Body of pancreas (tissue), 4 donors: ENCODE measurements around the gene RIIAD1. TPM values are rescaled to one million over a fixed set of nuclear protein-coding genes. Genes with fewer than 3 reads are reported as not detected.

Source experiments
- ATAC-seq: fragments of 150-250 bp; one replicate; pipeline ENCODE4 v1.9.1; 2016
- DNase-seq, 4 donors: peaks; one replicate each; pipeline ENCODE4 v3.0.0-alpha.2; 2019
- H3K27ac ChIP-seq, 4 donors: fragments of 200-600 bp; sonication (generic); 1 replicate in 3 of 4; 2 replicates in 1 of 4; pipeline versions ENCODE4 v1.5.1 to v1.6.1; 2016 to 2019; ENCODE audit warnings: mild to moderate bottlenecking in 1 of 4, mixed read lengths in 1 of 4, moderate library complexity in 1 of 4
- H3K27me3 ChIP-seq, 2 donors: fragments of 200-600 bp; sonication (generic); one replicate each; pipeline ENCODE4 v1.6.0; 2016; ENCODE audit warnings: mild to moderate bottlenecking in 1 of 2
- H3K36me3 ChIP-seq, 2 donors: fragments of 200-600 bp; sonication (generic); replicated peaks in 1 of 2; 2 replicates each; pipeline ENCODE4 v1.5.1; 2016; ENCODE audit warnings: low read depth in 2 of 2; ENCODE audit not compliant: insufficient read depth in 1 of 2
- H3K4me1 ChIP-seq: fragments of 200-600 bp; sonication (generic); one replicate; pipeline ENCODE4 v1.6.0; 2016
- H3K4me3 ChIP-seq, 2 donors: fragments of 200-600 bp; sonication (generic); 1 replicate in 1 of 2; 2 replicates in 1 of 2; pipeline ENCODE4 v1.5.1; 2016 to 2019
- H3K9me3 ChIP-seq, 3 donors: fragments of 200-600 bp; sonication (generic); 1 replicate in 2 of 3; 2 replicates in 1 of 3; pipeline ENCODE4 v1.5.1; 2016
- POLR2A ChIP-seq, 3 donors: fragments of 450-650 bp; IDR thresholded peaks; one replicate each; pipeline ENCODE4 v1.6.1; 2016; ENCODE audit warnings: antibody characterized with exemption in 3 of 3, mild to moderate bottlenecking in 2 of 3
- WGBS, 2 donors: methylation state at CpG; one replicate each; pipeline ENCODE4 v1.1.5; 2017; 5-methylcytosine and 5-hydroxymethylcytosine counted together
- intact Hi-C: fragments of 100-400 bp; cut with DNase I; formaldehyde crosslinking; loops from one replicate; pipeline ENCODE4 v1.15.1; 2023
- total RNA-seq, 2 donors: library from RNA; depleted of rRNA; stranded (reverse); fragments of >200 nt; gene quantifications; one replicate each; pipeline ENCODE4 v1.1.0, GENCODE V29; 2016
- TF ChIP-seq, protein P1 (sequence below), 7 experiments: fragments of 450-650 bp in 4 of 7; fragments of 200-600 bp in 3 of 7; sonication (generic) in 3 of 7; IDR thresholded peaks; one replicate each; pipeline ENCODE4 v1.5.1; 2016 to 2019; ENCODE audit warnings: antibody characterized with exemption in 7 of 7

The RIIAD1 gene
- total RNA-seq, 2 donors from 2014 or later, result not detected

DNA sequence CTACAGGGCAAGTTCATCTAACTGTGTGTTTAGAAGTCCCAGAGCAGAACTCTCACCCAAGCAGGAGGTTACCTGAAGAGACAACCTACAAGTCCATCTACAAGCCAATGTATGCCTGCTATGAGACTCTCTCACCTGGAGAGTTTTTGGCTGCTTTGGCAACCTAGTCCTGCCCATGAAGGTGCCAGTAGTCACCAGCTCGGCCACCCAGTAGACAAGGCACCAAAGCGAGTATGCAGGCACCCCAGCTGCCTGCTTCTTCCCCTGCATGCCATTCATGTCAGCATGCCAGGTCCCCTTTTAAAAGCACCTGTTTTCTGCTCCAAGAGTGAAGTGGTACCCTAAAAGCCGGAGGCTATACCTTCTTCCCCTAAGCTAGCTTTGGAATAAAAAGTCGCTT, 20.2 kb downstream of the RIIAD1 start:
- DNase-seq, result no peak
- H3K9me3 ChIP-seq, result no peaks in the 10 kb centered on the region
- H3K27me3 ChIP-seq, result no peaks in the 10 kb centered on the region
- TF ChIP-seq POLR2A (IDR thresholded peaks at IDR 0.05), result no peak
- TF ChIP-seq, protein P1, sequence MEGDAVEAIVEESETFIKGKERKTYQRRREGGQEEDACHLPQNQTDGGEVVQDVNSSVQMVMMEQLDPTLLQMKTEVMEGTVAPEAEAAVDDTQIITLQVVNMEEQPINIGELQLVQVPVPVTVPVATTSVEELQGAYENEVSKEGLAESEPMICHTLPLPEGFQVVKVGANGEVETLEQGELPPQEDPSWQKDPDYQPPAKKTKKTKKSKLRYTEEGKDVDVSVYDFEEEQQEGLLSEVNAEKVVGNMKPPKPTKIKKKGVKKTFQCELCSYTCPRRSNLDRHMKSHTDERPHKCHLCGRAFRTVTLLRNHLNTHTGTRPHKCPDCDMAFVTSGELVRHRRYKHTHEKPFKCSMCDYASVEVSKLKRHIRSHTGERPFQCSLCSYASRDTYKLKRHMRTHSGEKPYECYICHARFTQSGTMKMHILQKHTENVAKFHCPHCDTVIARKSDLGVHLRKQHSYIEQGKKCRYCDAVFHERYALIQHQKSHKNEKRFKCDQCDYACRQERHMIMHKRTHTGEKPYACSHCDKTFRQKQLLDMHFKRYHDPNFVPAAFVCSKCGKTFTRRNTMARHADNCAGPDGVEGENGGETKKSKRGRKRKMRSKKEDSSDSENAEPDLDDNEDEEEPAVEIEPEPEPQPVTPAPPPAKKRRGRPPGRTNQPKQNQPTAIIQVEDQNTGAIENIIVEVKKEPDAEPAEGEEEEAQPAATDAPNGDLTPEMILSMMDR (IDR thresholded peaks at IDR 0.05), result no peak
- H3K36me3 ChIP-seq, result no peaks in the 10 kb centered on the region
- H3K27ac ChIP-seq, result no peak overlapping the region
- no peak overlapping the region for H3K4me3 ChIP-seq
- no peak for ATAC-seq
- intact Hi-C loops, result no loop called here
- H3K4me1 ChIP-seq, result peaks cover 9% of the 10 kb centered on the region
- WGBS, 2 donors, result 78 to 82% methylated on average over 3 to 4 of the region's 4 CpGs

DNA sequence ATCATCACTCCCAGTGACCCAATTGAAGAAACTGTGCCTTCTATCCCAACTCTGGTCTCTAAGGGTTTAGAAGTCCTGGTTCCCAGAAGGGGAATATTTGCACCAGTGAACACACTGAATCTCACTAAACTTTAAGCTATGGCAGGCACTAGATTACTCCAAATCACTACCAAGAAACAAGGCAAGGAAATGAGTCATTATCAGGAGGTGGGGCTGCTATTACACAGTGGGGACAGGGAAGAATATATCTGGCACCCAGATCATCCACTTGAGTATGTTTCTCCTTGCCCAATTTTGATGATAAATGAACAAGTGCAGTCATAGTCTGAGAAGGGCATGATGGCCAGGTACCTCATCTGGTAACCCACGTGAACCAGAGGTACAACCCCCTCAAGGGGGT, 35.0 kb downstream of the RIIAD1 start:
- H3K9me3 ChIP-seq, result no peaks in the 10 kb centered on the region
- H3K36me3 ChIP-seq, result peaks cover 0 to 8% of the 10 kb centered on the region in 2 donors
- WGBS, 2 donors, result 55 to 67% methylated on average over 1 of the region's 1 CpG
- DNase-seq (no peak), ATAC-seq (no peak)
- TF ChIP-seq POLR2A (IDR thresholded peaks at IDR 0.05), result no peak
- TF ChIP-seq, protein P1 (IDR thresholded peaks at IDR 0.05), result no peak
- intact Hi-C loops, result no loop called here
- H3K27ac ChIP-seq, result no peak overlapping the region
- no peaks in the 10 kb centered on the region for H3K4me1 ChIP-seq
- no peak overlapping the region for H3K4me3 ChIP-seq
- no peaks in the 10 kb centered on the region for H3K27me3 ChIP-seq

DNA sequence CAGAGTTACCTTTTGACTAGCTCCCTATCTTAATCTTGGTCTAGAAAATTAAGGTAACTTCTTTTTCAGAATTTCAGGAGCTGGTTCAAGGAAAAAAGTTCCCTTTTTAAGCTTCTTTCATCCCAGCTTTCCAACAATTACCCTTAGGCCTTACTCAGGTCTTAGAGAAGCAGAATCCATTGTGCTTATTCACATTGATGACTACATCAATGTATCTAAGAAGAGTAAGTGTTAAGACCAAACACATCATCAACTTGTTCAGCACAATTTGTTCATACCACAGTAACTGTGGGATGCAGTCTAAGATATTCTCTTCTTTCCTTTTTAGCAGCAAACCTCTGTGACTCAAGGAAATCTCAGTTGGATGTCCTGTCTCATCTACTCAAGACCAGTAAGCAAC, 37.9 kb downstream of the RIIAD1 start:
- Histone ChIP-seq H3K4me1 (peaks cover 10% of the 10 kb centered on the region), H3K27ac (no peak overlapping the region), H3K4me3 (no peak overlapping the region), H3K9me3 (no peaks in the 10 kb centered on the region), H3K27me3 (no peaks in the 10 kb centered on the region), H3K36me3 (peaks cover 0 to 8% of the 10 kb centered on the region in 2 donors)
- intact Hi-C loops, result no loop called here
- ATAC-seq (no peak), DNase-seq (no peak)
- TF ChIP-seq, protein P1 (IDR thresholded peaks at IDR 0.05), result no peak
- no peak for TF ChIP-seq POLR2A (IDR thresholded peaks at IDR 0.05)

DNA sequence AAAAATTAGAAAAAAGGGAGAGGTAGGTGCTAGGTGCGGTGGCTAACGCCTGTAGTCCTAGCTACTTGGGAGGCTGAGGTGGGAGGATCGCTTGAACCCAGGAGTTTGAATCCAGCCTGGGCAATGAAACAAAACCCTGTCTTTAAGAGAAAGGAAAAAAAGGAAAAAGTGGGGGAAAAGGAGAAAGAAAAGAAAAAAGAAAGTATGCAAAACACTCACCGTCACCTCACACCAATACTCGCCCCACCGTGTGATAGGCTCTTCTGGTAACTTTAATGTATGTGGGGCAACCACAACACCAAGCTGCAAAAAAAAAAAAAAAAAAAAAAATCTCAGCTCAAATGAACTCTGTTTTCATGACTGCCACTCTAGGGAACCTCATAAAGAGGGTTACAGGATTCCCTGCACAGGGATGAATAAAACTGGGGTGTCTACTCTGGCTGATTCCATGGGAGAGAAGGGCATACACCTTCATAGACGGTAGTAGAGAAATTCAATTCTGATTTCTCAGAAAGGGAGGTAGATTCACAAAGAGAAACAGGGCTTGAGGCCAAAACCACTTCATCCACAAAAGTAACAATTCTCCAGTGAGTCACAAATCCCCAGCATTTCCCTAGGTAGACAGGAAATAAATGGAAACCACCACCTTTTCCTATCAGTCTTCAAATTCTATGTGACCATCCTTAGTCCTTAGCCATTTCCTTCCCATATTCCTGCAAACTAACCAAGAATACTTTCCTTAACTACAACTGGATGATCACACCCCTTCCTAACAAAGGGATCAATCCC, 39.5 kb downstream of the RIIAD1 start:
- Histone ChIP-seq H3K27ac (no peak overlapping the region), H3K36me3 (peaks cover 0 to 8% of the 10 kb centered on the region in 2 donors), H3K9me3 (no peaks in the 10 kb centered on the region), H3K4me1 (peaks cover 14% of the 10 kb centered on the region), H3K27me3 (no peaks in the 10 kb centered on the region), H3K4me3 (no peak overlapping the region)
- intact Hi-C loops, result no loop called here
- WGBS, 2 donors, result 88 to 90% methylated on average over 7 of the region's 7 CpGs
- no peak for DNase-seq
- TF ChIP-seq, protein P1 (IDR thresholded peaks at IDR 0.05), result no peak
- no peak for TF ChIP-seq POLR2A (IDR thresholded peaks at IDR 0.05)
- ATAC-seq, result no peak
